Testis (tissue), 2 donors: Measurements from ENCODE around the gene ZNF518A.

ENCODE experiments used
- POLR2A ChIP-seq: fragments of 450-650 bp; IDR thresholded peaks from one replicate; pipeline ENCODE4 v1.6.1; 2017; ENCODE audit warnings: antibody characterized with exemption, mild to moderate bottlenecking, moderate library complexity
- TF ChIP-seq, protein P1 (sequence below), 3 experiments: fragments of 450-650 bp in 2 of 3; fragments of 200-600 bp in 1 of 3; sonication (generic) in 1 of 3; IDR thresholded peaks; one replicate each; pipeline ENCODE4 v1.5.1; 2016 to 2019; ENCODE audit warnings: antibody characterized with exemption in 3 of 3, mild to moderate bottlenecking in 2 of 3, moderate library complexity in 1 of 3

DNA sequence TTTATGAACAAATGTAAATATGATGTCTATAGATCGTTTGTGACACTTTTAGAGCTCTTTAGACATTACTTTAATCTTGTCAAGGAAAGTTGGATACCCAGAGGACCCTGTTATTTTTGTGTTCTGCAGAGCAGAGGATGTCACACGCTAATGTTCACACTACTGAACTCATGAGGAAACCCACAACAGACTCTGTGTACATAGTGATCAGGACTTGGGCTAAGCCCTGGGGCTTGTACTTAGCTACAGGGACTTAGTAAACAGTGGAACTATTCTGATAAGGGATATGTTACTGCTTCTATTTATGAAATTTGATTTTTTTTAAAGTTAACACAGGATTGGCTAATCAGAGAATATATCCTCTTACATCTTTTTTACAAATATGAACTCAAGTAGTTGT is 36.1 kb upstream of the ZNF518A start:
- TF ChIP-seq, protein P1, sequence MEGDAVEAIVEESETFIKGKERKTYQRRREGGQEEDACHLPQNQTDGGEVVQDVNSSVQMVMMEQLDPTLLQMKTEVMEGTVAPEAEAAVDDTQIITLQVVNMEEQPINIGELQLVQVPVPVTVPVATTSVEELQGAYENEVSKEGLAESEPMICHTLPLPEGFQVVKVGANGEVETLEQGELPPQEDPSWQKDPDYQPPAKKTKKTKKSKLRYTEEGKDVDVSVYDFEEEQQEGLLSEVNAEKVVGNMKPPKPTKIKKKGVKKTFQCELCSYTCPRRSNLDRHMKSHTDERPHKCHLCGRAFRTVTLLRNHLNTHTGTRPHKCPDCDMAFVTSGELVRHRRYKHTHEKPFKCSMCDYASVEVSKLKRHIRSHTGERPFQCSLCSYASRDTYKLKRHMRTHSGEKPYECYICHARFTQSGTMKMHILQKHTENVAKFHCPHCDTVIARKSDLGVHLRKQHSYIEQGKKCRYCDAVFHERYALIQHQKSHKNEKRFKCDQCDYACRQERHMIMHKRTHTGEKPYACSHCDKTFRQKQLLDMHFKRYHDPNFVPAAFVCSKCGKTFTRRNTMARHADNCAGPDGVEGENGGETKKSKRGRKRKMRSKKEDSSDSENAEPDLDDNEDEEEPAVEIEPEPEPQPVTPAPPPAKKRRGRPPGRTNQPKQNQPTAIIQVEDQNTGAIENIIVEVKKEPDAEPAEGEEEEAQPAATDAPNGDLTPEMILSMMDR (IDR thresholded peaks at IDR 0.05) = no peak
- no peak for TF ChIP-seq POLR2A
